ENCODE data around the gene NOL7.
A peak's percentile ranks its signal among the peaks of the same experiment; 100 is the strongest.

Gene NOL7

DNA sequence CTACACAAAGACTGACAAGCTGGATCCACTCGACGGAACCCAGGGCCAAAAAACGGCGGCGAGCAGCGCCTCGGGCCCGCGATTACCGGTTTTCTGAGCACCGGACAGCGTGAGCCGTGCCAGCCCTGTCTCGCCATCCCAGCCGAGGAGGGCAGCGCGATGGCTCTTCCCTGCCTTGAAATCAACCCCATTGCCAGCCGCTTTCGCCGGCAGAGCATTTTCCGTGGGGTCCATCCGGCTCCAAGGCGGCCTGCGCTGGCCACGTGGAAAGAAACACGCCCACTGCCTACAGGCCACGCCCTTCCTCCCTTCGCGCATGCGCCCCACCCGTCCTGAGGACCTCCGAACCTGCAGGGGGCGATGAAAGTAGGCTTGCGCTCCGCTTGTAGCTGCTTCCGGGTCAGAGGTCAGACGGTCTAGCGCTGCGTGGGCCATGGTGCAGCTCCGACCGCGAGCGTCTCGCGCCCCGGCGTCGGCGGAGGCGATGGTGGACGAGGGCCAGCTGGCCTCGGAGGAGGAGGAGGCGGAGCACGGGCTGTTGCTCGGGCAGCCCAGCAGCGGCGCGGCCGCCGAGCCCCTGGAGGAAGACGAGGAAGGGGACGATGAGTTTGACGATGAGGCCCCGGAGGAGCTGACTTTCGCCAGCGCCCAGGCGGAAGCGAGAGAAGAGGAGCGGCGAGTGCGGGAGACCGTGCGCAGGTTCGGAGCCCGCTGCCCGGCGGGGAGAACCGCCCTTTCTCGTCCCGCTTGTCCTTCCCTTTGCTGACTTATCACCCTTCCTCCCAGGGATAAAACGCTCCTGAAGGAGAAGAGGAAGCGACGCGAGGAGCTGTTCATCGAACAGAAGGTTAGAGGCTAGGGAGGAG is at the start of gene NOL7:
Gene NOL7 (plus strand): TSS at position 410 of the 866 bp plus-strand sequence. CDS start 24 bp downstream, at position 434.
- peak; percentile 97 for DNase-seq (ENCODE audit: low spot score)

DNA sequence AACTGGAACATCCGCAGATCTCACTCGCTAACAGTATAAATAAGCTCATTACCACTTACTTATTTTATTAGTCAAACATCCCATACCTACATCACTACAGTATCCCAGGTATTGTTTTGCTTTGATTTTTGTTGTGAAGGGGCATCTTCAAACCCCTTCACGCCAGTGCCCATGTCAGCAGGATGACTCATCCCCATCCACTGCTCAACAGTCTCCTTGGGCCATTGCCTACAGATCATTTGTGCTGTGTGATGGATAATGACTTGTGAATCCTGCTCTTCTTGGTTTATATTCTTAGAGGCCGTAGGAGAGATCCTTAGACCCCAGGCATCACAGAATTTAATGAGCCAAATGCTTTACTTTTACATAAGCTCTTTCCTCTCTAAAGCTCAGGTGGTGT is 49.2 kb upstream of the NOL7 start:
- no peak for DNase-seq (ENCODE audit: low spot score)

DNA sequence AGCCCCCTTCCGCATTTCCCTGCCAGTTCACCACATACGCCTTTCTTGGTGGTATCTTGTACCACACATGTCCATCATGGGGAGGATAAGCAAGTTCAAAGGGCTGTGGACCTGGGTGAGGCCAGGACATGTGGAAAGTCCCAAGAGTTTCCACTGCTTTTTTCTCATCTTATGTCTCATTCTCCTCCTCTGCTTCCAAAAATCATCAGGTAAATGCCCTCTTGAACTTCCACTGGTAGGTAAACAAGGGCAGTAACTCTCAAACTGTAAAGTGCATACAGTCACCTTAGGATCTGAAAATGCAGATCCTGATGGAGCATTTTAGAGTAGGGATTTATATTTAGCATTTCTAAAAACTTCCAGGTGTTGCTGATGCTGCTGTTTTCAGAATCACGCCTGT is 48.6 kb upstream of the NOL7 start:
- no peak for DNase-seq (ENCODE audit: low spot score)

DNA sequence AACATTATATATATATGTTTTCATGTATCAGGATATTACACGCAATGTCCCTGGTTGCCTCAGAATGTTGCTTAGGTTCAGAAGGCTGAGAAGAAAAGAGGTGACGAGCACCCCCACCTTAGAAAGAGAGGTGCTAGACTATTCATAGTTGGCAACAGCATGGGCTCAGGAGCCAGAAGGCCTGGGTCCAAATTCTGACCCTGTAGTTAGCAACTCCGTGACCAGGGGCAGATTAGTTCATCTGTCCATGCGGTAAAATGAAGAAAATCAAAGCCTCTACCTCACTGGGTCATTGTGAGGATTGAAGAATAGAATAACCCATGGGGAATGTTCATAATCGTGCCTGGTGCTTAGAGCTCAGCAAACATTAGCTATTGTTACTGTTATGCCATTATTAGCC is 46.2 kb upstream of the NOL7 start:
- no peak for DNase-seq (ENCODE audit: low spot score)

DNA sequence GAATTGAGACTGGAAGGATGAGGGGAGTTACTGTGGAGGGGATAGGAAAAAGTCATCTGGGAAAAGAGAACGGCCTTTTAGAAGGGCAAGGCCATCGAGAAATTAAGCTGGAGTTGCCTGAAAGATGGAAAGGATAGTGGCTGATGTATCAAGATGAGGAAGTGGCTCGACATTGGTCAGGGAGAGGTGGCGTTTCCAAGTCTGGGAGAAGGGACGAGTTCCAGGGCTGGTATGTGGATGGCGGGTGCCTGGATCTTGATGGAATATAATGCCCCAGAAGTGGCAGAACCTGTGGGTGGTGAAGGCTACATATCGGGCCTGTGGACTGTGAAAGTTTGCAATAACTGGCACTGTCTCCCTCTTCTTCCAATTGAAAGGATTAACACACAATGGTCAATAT is 42.9 kb upstream of the NOL7 start:
- DNase-seq (ENCODE audit: low spot score), result no peak

GRCh38 chr6:13572951-13573654 is 42.0 kb upstream of the NOL7 start:
- DNase-seq (ENCODE audit: low spot score), result peak; percentile 22

DNA sequence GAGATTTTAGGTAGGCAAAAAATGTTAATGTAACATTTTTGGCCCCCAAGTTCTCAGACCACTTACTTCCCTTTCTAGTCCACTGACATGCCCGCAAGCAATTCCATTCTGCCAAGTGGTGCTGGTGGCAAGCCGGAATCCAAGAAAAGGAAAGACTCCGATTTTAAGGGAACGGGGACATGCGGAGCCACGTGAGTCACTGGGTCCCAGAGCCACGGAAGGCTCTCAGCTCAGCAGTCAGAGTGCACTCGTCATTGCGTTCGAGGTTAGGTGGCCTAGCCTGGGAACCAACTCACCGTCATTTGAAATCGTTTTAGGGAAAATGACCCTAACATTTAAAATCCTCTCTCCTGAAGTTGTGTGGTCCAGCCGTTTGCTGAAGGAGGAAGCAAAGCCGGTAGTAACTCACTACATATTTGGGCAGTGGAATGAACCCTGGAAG is 41.4 kb upstream of the NOL7 start:
- DNase-seq (ENCODE audit: low spot score), result peak; percentile 53

- DNase-seq (ENCODE audit: low spot score), result peak; percentile 91
These were observed 41.0 kb upstream of the NOL7 start for GRCh38 chr6:13574149-13574570.

- peak; percentile 78 for DNase-seq (ENCODE audit: low spot score)
These were observed 40.4 kb upstream of the NOL7 start, which contains the start of gene SIRT5 for GRCh38 chr6:13574571-13575376. TSS of gene SIRT5 (plus strand) at chr6:13574601. CDS start at chr6:13584111, 9,510 bp downstream.

DNA sequence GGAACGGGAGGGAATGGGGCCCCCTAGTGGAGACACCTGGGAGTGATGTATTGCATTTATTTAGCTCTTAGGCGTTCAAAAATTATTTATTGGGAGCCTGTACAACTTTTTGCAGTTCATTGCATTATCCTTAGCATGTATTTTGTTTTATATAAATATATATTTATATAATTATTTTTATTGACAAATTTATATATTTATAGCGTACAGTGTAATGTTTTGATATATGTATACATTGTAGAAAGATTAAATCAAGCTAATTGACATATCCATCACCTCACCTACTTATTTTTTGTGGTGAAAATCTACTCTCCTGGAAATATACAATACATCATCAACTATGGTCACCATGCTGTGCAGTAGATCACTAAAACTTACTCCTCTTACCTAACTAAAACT is 39.8 kb upstream of the NOL7 start:
- DNase-seq (ENCODE audit: low spot score), result no peak

DNA sequence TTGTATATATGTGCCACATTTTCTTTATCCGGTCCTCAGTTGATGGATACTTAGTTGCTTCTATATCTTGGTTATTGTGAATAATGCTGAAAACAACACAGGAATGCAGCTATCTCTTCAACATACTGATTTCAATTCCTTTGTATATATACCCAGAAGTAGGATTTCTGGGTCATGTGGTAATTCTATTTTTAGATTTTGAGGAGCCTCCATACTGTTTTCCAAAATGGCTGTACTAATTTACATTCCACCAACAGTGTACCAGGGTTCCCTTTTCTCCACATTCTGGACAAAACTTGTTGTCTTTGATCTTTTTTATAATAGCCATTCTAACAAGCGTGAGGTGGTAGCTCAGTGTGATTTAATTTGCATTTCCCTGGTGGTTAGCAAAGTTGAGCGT is 39.1 kb upstream of the NOL7 start:
- DNase-seq (ENCODE audit: low spot score), result no peak

DNA sequence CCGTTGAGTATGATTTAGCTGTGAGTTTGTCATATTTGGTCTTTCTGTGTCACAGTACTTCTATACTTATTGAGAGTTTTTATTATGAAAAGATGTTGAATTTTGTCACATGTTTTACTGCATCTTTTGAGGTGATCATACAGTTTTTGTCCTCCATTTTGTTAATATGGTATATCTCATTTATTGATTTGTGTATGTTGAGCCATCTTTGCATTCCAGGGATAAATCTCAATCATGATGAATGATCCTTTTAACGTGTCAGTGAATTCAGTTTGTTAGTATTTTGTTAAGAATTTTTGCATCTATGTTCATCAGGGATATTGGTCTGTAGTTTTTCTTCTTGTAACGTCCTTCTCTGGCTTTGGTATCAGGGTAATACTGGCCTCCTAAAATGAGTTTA is 37.2 kb upstream of the NOL7 start:
- no peak for DNase-seq (ENCODE audit: low spot score)

DNA sequence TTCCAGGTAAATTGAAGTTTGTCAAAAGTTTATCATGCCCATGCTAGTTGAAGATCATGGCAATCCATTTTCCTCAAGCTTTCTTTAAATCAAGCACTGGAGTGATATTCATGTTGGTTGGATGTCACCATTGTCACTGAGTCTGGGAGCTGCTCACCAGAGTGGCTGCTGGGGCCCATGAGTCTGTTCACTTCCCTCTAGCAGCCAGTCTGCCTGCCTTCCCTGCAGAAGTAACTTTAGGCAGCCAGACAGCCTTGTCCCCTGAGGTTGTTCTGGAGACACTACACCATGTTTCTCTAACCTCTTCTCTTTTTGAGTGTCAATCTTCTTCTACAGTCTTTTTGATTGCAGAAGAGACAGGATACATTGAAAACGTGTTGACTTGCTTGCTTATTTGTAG is 35.2 kb upstream of the NOL7 start:
- peak; percentile 30 for DNase-seq (ENCODE audit: low spot score)

- DNase-seq (ENCODE audit: low spot score), result peak; percentile 71
These were observed 33.4 kb upstream of the NOL7 start for GRCh38 chr6:13581700-13582229.

DNA sequence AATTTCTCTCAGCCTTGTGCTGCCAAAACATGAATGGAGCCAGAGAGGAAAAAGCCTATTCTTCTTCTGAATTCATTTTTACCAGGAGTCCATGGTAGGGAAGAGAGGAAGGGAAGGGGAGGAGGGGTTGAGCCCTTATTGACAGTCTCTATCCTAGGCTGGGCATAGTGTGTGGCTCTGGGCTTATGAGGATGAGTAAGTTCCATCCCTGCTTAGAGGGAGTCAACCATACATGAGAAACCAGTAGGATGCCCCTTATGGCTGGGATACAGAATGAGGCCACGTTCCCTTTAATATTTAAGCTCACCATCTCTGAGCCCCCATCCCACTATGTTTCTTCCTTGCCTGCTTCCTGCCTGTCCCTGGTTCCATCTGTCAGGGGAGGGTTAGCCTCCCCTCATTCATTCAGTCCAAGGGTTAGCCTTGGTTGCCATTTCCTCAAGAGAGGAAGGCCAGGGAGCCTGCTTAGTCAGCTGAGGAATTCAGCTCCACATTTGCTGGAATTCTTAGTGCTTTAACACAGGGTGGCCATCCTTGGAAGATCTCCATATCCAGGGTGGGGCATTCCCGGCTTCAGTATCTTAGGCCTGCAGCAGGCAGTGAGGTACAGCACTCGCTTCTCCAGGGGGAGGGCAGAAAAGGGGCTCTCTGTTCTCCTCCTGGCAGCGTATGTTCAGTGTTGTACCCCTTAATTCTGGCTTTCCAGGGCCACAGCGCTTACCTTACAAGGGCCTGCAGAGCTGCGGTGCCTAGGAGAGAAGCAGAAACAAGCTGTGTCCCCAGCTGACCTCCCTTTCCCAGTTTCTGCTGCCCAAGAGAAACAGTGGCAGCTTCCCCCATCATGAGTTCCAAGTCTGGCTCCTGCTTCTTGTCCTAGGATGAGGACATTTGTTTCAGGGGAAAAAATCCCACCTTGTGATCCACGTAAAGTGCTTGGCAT is 28.3 kb upstream of the NOL7 start:
- no peak for DNase-seq (ENCODE audit: low spot score)

DNA sequence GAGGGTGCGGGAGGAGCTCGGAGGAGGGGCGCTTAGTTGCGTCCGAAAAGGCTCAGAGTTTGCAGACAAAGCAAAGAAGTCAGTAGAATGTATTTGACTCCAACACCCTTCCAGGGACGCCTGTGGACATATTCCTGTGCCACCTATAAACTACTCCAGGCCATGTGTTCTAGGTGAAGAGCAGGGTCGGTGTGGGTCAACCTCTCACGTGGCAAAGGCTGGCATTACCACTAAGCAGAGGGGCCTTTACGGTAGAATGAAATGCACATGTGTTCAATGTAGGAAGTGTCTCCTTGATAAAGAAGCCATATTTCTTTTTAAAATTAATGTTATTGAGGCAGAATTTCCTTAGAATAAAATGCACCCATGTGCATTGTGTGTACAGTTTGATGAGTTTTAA is 25.3 kb upstream of the NOL7 start:
- DNase-seq (ENCODE audit: low spot score), result no peak

DNA sequence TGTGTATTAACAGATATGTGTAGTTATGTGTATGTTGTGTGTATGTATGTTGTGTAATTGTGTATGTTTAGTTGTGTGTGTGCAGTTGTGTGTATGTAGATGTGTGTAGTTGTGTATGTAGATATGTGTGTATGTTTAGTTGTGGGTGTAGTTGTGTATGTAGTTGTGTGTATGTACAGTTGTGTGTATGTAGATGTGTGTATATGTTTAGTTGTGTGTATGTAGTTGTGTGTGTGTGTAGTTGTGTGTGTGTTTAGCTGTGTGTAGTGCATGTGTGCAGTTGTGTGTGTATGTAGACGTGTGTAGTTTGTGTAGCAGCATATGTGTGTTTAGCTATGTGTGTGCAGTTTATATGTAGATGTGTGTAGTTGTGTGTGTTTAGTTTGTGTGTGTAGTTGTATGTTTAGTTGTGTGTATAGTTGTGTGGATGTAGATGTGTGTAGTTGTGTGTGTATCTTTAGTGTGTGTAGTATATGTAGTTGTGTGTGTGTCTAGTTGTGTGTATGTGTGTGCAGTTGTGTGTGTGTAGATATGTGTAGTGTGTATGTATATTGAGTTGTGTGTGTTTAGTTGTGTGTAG is 24.5 kb upstream of the NOL7 start:
- DNase-seq (ENCODE audit: low spot score), result no peak

DNA sequence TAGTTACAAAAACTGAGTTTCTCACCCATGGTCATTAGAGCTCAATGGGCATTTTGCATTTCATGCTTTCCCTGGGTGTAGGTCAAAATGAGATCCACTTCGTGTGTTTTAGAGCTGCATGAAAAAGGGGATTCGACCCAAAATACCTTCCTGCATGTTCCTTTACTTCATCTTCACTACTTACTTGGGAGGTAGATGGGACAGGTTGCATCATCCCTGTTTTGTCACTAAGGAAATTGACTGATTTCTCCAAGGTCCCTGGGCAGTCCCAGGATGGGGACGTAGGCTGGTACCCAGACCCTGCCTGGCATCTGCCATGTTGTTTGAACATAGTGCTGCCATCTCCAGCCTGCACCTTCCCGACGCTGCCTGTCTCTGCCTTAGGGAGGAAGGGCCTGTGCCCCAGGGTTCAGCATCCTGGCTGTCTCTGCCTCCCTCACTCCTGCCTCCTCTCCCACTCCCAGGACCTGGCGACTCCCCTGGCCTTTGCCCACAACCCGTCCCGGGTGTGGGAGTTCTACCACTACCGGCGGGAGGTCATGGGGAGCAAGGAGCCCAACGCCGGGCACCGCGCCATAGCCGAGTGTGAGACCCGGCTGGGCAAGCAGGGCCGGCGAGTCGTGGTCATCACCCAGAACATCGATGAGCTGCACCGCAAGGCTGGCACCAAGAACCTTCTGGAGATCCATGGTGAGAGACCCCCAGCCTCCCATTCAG is 23.8 kb upstream of the NOL7 start:
- no peak for DNase-seq (ENCODE audit: low spot score)

- no peak for DNase-seq (ENCODE audit: low spot score)
These were observed 22.0 kb upstream of the NOL7 start for GRCh38 chr6:13593103-13593502.

- peak; percentile 49 for DNase-seq (ENCODE audit: low spot score)
These were observed 21.4 kb upstream of the NOL7 start for GRCh38 chr6:13593720-13594119.

Measured in pons (tissue), 1 donor.